RWPE1 (cell line): ENCODE results near the gene LRP1B.

Experiments
- CTCF ChIA-PET: fragments of 350-600 bp; sonication (Branson Sonifier 250); formaldehyde crosslinking; extraction: SDS; loops from one replicate; lab custom pipeline; 2021; lab: Yijun Ruan, JAX
- POLR2A ChIA-PET: fragments of 400-600 bp; formaldehyde crosslinking; extraction: SDS; loops from one replicate; lab custom pipeline; 2020; ENCODE audit warnings: antibody characterized with exemption; ENCODE audit not compliant: low non-redundant PET; lab: Yijun Ruan, JAX
- DNase-seq: peaks from one replicate; pipeline ENCODE4 v3.0.0; 2012; ENCODE audit warnings: low spot score
- H3K27ac ChIP-seq: fragments of 450-650 bp; 2 replicates; pipeline ENCODE4 v1.5.1; 2017
- TF ChIP-seq, protein P1 (sequence below): fragments of 450-650 bp; conservative IDR thresholded peaks from 2 replicates; pipeline ENCODE4 v1.5.1; 2017; ENCODE audit warnings: low read depth, mild to moderate bottlenecking

Gene LRP1B

DNA sequence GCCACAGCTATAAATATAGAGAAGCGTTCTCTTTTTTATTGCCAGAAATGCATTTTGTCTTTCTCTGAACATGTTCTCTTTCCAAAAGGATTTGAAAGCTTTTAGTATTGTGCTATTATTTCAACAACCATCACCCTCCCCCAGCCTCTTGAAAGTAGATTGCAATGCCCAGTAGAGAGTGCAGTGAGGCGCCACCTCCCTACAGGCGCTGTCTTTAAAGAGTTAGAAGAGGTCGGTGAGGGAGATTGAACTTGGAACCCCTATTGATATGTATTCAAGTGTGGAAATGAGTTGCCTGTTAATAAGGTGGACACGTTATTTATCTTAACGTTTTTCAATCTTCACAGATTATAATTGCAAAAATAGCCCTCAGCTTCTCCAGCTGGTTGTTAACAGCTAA is 360.3 kb downstream of the LRP1B start:
- POLR2A ChIA-PET = no interaction called here
- H3K27ac ChIP-seq = no peak overlapping the region
- CTCF ChIA-PET = interaction anchor here (0.6 kb wide), 1 partner anchor 429 kb away, joined by 3 read pairs; no protein-coding TSS in a partner anchor

DNA sequence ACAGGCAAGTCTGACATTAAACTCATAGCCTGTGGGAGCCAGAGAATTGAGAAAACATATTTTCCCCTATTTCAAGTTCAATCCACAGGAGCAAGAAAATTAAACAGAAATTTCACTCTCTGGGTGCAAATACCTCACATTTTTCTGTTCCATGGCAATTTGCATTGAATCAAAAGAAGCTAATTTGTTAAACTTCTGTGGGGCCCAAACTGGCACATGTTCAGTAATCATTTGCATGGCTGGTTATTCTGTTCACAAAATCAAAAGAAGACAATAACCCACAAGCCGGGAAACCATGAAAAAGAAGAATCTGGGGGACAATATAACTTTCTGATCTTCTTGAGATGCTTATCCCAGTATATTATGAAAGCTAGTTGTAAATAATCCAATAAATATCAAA is 363.1 kb downstream of the LRP1B start:
- no peak overlapping the region for H3K27ac ChIP-seq
- TF ChIP-seq, protein P1, sequence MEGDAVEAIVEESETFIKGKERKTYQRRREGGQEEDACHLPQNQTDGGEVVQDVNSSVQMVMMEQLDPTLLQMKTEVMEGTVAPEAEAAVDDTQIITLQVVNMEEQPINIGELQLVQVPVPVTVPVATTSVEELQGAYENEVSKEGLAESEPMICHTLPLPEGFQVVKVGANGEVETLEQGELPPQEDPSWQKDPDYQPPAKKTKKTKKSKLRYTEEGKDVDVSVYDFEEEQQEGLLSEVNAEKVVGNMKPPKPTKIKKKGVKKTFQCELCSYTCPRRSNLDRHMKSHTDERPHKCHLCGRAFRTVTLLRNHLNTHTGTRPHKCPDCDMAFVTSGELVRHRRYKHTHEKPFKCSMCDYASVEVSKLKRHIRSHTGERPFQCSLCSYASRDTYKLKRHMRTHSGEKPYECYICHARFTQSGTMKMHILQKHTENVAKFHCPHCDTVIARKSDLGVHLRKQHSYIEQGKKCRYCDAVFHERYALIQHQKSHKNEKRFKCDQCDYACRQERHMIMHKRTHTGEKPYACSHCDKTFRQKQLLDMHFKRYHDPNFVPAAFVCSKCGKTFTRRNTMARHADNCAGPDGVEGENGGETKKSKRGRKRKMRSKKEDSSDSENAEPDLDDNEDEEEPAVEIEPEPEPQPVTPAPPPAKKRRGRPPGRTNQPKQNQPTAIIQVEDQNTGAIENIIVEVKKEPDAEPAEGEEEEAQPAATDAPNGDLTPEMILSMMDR = no peak
- no peak for DNase-seq
- CTCF ChIA-PET = interaction anchor here (0.5 kb wide), 1 partner anchor 248 kb away, joined by 3 read pairs; no protein-coding TSS in a partner anchor
- POLR2A ChIA-PET = no interaction called here

More for the DNA sequence above, 360.3 kb downstream of the LRP1B start:
- TF ChIP-seq, protein P1 = no peak
- no peak for DNase-seq

DNA sequence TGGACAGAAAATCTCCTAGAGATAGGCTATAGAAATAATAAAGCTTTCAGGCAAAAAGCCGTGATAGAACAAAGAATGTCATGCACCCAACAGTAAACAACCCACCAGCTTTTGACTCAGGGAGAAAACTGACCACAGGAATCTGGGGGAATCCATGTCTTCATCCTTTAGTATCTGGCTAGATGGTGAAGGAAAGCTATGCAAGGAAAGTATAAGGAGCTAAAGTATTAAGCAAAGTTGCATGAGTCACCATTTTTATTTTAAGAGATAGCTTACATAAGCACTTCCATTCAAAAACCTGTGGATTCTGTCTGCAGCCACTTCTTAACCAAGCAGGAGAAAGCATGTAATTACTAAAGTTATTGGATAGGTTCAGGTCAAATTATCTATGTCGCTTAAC is 363.8 kb downstream of the LRP1B start:
- H3K27ac ChIP-seq = no peak overlapping the region
- ChIA-PET CTCF (no interaction called here), POLR2A (no interaction called here)
- TF ChIP-seq, protein P1 = no peak
- DNase-seq = no peak

DNA sequence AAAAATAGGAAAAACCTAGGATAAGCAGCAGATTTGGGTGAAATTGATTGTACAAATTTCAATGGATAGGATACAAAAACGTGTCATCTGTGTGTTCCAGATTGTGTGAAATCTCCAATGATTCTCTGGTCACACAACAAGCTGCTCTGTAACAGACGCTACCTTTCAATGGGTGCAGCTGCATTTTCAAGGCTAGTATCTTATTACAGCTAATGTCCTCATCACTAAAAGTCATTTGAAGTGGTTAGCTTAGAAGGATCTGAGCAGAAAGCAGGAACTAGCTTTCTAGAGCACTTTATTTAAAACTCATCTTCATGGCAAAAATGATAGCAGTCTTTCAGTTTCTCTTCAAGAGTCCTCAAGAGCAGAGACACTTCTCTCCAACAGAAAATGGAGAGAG is 364.6 kb downstream of the LRP1B start:
- CTCF ChIA-PET = interaction anchor here (0.5 kb wide), 1 partner anchor 1050 kb away, joined by 3 read pairs; no protein-coding TSS in a partner anchor
- TF ChIP-seq, protein P1 = no peak
- POLR2A ChIA-PET = no interaction called here
- H3K27ac ChIP-seq = no peak overlapping the region
- no peak for DNase-seq

DNA sequence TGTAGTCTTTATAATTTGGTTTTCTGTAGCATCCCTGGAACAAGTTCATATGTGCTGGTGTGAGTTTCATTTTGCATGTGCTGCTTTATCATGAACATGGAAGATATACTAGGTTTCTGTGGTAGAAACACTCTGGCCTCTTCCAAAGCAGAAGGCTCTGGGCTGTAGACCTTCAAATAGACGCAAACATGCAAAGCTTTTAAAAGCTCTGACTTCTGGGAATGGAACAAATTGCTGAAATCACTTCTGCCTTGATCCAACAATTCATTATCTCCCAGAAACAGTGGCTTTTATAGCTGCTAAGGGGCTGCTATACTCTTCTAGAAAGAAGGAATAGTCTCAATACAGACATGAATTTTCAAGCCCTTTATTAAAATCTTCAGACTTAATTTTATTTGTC is 382.2 kb downstream of the LRP1B start:
- DNase-seq = no peak
- TF ChIP-seq, protein P1 = no peak
- ChIA-PET POLR2A (no interaction called here), CTCF (no interaction called here)
- H3K27ac ChIP-seq = no peak overlapping the region

DNA sequence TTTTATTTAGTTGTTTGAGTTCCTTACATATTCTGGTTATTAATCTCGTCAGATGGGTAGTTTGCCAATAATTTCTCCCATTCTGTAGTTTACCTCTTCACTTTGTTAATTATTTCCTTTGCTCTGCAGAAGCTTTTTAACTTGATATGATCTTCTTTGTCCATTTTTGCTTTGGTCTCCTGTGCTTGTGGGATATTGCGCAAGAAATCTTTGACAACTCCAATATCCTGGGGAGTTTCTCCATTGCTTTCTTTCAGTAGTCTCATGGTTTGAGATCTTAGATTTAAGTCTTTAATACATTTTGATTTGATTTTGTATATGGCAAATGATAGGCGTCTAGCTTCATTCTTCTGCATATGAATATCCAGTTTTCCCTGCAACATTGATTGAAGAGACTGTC is 389.2 kb downstream of the LRP1B start:
- ChIA-PET CTCF (no interaction called here), POLR2A (no interaction called here)
- H3K27ac ChIP-seq = no peak overlapping the region
- no peak for DNase-seq
- TF ChIP-seq, protein P1 = no peak
